HG02840 (cell line): Measurements from ENCODE around the gene CCDC126.
"Not testable (repeated sequence)": the region's sequence is repeated elsewhere in the genome, so short reads cannot be mapped to it uniquely, and the experiment has no call there.

ENCODE experiments used
- ATAC-seq: cut with Tn5 transposase; IDR thresholded peaks from one replicate; pipeline ENCODE4 v1.9.1; 2021; ENCODE audit warnings: mild to moderate bottlenecking, moderate library complexity, moderate number of reproducible peaks; ENCODE audit not compliant: unreplicated experiment, low FRiP score

Gene CCDC126

GRCh38 chr7:23619141-23619540 lies 22.0 kb downstream of the CCDC126 start:
- ATAC-seq = no peak

- ATAC-seq = no peak
Measured at GRCh38 chr7:23622506-23622925, 25.3 kb downstream of the CCDC126 start.

GRCh38 chr7:23628370-23628769 lies 31.2 kb downstream of the CCDC126 start:
- no peak for ATAC-seq

GRCh38 chr7:23633417-23633816 lies 36.2 kb downstream of the CCDC126 start:
- no peak for ATAC-seq

- no peak for ATAC-seq
Measured at GRCh38 chr7:23645822-23646221, 48.6 kb downstream of the CCDC126 start.

- no peak for ATAC-seq
Measured at GRCh38 chr7:23653942-23654341, 56.8 kb downstream of the CCDC126 start.

GRCh38 chr7:23654508-23654907 lies 57.3 kb downstream of the CCDC126 start:
- ATAC-seq = no peak

- no peak for ATAC-seq
Measured at GRCh38 chr7:23655433-23655832, 58.3 kb downstream of the CCDC126 start.

- ATAC-seq = no peak
Measured at GRCh38 chr7:23658831-23659427, 61.7 kb downstream of the CCDC126 start.

GRCh38 chr7:23661385-23661784 lies 64.2 kb downstream of the CCDC126 start:
- no peak for ATAC-seq

GRCh38 chr7:23662124-23662983 lies 65.2 kb downstream of the CCDC126 start:
- no peak for ATAC-seq

GRCh38 chr7:23662984-23663313 lies 65.8 kb downstream of the CCDC126 start:
- ATAC-seq = no peak

- no peak for ATAC-seq
Measured at GRCh38 chr7:23664122-23664521, 66.9 kb downstream of the CCDC126 start.

- no peak for ATAC-seq
Measured at GRCh38 chr7:23672033-23672432, 74.9 kb downstream of the CCDC126 start.

- ATAC-seq = peak; percentile 88
Measured at GRCh38 chr7:23679898-23680413, 82.8 kb downstream of the CCDC126 start, which contains the start of gene FAM221A. Gene FAM221A, plus strand, starts transcription at chr7:23680199. Its CDS starts 20 bp downstream, at chr7:23680219.

GRCh38 chr7:23680414-23681405 lies 83.5 kb downstream of the CCDC126 start:
- peak; percentile 23 for ATAC-seq

- ATAC-seq = not testable (repeated sequence)
Measured at GRCh38 chr7:23684041-23684440, 86.9 kb downstream of the CCDC126 start.

GRCh38 chr7:23685731-23686130 lies 88.5 kb downstream of the CCDC126 start:
- no peak for ATAC-seq

GRCh38 chr7:23687011-23687410 lies 89.8 kb downstream of the CCDC126 start:
- ATAC-seq = no peak

GRCh38 chr7:23689165-23689564 lies 92.0 kb downstream of the CCDC126 start:
- no peak for ATAC-seq
